ENCODE results near the gene SUN3.

DNA sequence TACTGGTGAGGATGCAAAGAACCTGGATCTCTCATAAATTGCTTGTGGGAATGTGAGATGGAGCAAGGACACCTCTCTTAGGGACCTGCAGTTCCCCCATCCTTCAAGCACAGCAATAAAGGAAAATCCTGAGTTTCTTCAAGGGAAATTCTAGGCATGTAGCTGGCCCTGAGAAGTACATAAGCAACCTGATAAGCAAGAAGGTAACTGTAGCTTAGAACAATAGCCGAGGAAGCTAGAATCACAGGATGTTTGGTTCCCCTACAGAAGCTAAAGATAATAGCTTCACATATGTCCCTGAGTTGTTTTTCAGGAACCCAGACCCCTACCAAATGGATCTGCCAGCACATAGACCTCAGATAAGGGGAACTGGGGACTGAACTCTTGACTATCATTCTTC, 48.5 kb upstream of the SUN3 start:
- TF ChIP-seq, protein P1, sequence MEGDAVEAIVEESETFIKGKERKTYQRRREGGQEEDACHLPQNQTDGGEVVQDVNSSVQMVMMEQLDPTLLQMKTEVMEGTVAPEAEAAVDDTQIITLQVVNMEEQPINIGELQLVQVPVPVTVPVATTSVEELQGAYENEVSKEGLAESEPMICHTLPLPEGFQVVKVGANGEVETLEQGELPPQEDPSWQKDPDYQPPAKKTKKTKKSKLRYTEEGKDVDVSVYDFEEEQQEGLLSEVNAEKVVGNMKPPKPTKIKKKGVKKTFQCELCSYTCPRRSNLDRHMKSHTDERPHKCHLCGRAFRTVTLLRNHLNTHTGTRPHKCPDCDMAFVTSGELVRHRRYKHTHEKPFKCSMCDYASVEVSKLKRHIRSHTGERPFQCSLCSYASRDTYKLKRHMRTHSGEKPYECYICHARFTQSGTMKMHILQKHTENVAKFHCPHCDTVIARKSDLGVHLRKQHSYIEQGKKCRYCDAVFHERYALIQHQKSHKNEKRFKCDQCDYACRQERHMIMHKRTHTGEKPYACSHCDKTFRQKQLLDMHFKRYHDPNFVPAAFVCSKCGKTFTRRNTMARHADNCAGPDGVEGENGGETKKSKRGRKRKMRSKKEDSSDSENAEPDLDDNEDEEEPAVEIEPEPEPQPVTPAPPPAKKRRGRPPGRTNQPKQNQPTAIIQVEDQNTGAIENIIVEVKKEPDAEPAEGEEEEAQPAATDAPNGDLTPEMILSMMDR (CRISPR knock-in tag; IDR thresholded peaks at IDR 0.05): no peak
- TF ChIP-seq, protein P2, sequence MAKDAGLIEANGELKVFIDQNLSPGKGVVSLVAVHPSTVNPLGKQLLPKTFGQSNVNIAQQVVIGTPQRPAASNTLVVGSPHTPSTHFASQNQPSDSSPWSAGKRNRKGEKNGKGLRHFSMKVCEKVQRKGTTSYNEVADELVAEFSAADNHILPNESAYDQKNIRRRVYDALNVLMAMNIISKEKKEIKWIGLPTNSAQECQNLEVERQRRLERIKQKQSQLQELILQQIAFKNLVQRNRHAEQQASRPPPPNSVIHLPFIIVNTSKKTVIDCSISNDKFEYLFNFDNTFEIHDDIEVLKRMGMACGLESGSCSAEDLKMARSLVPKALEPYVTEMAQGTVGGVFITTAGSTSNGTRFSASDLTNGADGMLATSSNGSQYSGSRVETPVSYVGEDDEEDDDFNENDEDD (CRISPR knock-in tag; IDR thresholded peaks at IDR 0.05; ENCODE audit: borderline replicate concordance): no peak

All from HepG2 (cell line).